HG03045 (cell line): ENCODE results near the gene EPC1.

Experiments used
- ATAC-seq: cut with Tn5 transposase; IDR thresholded peaks from one replicate; pipeline ENCODE4 v1.9.1; 2021; ENCODE audit warnings: mild to moderate bottlenecking, moderate library complexity; ENCODE audit not compliant: unreplicated experiment

Gene EPC1

GRCh38 chr10:32340596-32341180 lies 6.3 kb downstream of the EPC1 start:
- no peak for ATAC-seq

GRCh38 chr10:32338262-32338661 lies 8.7 kb downstream of the EPC1 start:
- ATAC-seq = no peak

- ATAC-seq = no peak
Measured at GRCh38 chr10:32337350-32337749, 9.6 kb downstream of the EPC1 start.

GRCh38 chr10:32333849-32334248 lies 13.1 kb downstream of the EPC1 start:
- no peak for ATAC-seq

GRCh38 chr10:32332299-32332750 lies 14.6 kb downstream of the EPC1 start:
- peak; percentile 94 for ATAC-seq

GRCh38 chr10:32331606-32332005 lies 15.4 kb downstream of the EPC1 start:
- ATAC-seq = no peak

GRCh38 chr10:32330214-32330613 lies 16.7 kb downstream of the EPC1 start:
- ATAC-seq = no peak

- ATAC-seq = no peak
Measured at GRCh38 chr10:32329061-32329460, 17.9 kb downstream of the EPC1 start.

- ATAC-seq = no peak
Measured at GRCh38 chr10:32328499-32328898, 18.5 kb downstream of the EPC1 start.

- no peak for ATAC-seq
Measured at GRCh38 chr10:32327364-32327691, 19.6 kb downstream of the EPC1 start.

- no peak for ATAC-seq
Measured at GRCh38 chr10:32326680-32327363, 20.1 kb downstream of the EPC1 start.

- no peak for ATAC-seq
Measured at GRCh38 chr10:32326119-32326518, 20.8 kb downstream of the EPC1 start.

- ATAC-seq = no peak
Measured at GRCh38 chr10:32323051-32323450, 23.9 kb downstream of the EPC1 start.

- ATAC-seq = no peak
Measured at GRCh38 chr10:32321016-32321631, 25.8 kb downstream of the EPC1 start.

GRCh38 chr10:32318476-32318896 lies 28.5 kb downstream of the EPC1 start:
- peak; percentile 54 for ATAC-seq

- peak; percentile 86 for ATAC-seq
Measured at GRCh38 chr10:32317795-32318357, 29.1 kb downstream of the EPC1 start.

GRCh38 chr10:32315424-32315823 lies 31.5 kb downstream of the EPC1 start:
- ATAC-seq = no peak

GRCh38 chr10:32314588-32314987 lies 32.4 kb downstream of the EPC1 start:
- no peak for ATAC-seq

- no peak for ATAC-seq
Measured at GRCh38 chr10:32308027-32308603, 38.8 kb downstream of the EPC1 start.

GRCh38 chr10:32307609-32308008 lies 39.3 kb downstream of the EPC1 start:
- no peak for ATAC-seq

GRCh38 chr10:32299354-32299980 lies 47.5 kb downstream of the EPC1 start:
- no peak for ATAC-seq
